HG03135 (cell line): ENCODE data around the gene HOMEZ.

Source experiments
- ATAC-seq: cut with Tn5 transposase; IDR thresholded peaks from one replicate; pipeline ENCODE4 v1.9.1; 2021; ENCODE audit warnings: mild to moderate bottlenecking, moderate library complexity; ENCODE audit not compliant: unreplicated experiment

HOMEZ gene

DNA sequence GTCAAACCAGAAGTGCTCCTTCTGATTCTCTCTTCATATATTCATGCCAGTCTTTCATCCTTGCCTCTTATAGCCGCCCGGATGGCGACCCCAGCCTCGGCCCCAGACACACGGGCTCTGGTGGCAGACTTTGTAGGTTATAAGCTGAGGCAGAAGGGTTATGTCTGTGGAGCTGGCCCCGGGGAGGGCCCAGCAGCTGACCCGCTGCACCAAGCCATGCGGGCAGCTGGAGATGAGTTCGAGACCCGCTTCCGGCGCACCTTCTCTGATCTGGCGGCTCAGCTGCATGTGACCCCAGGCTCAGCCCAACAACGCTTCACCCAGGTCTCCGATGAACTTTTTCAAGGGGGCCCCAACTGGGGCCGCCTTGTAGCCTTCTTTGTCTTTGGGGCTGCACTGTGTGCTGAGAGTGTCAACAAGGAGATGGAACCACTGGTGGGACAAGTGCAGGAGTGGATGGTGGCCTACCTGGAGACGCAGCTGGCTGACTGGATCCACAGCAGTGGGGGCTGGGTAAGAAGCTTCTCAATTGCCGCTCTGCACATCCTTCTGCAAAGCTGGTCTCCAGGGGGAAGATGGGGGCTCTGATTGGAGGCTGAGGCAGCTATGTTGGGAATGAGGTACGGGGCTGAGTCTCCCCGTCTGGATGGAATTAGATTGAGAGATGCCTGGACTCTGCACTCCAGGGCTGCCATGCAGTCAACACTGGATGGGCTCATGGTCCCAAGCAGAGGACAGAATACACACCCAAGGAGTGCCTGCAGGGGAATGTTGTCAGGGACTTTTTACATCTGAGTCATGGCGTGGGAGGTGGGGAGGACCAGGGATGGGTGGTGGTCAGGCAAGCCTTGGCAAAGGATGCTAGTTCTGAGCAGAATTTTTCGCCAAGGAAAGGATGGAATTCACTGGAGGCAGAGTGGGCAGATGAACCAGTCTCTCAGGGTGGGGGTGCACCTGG, 22.0 kb upstream of the HOMEZ start:
- ATAC-seq, result no peak

DNA sequence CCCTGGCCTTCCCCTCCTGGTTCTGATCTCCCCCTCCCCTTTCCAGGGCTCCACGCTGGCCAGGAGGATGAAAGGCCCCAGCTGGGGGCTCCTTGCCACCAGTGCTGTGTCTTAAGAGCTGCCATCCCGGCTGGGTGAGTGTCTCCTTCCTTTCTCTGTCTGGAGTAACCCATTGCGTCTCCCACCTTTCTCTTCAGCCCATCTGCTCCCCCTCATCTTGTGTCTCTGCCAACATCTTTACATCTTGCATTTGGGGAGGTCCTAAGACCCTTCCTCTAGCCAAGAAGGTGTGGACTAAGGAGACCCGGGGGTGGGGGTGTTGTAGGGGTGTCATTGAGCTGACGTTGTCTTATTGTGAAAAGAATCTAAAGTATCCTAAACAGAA, 21.2 kb upstream of the HOMEZ start:
- no peak for ATAC-seq

DNA sequence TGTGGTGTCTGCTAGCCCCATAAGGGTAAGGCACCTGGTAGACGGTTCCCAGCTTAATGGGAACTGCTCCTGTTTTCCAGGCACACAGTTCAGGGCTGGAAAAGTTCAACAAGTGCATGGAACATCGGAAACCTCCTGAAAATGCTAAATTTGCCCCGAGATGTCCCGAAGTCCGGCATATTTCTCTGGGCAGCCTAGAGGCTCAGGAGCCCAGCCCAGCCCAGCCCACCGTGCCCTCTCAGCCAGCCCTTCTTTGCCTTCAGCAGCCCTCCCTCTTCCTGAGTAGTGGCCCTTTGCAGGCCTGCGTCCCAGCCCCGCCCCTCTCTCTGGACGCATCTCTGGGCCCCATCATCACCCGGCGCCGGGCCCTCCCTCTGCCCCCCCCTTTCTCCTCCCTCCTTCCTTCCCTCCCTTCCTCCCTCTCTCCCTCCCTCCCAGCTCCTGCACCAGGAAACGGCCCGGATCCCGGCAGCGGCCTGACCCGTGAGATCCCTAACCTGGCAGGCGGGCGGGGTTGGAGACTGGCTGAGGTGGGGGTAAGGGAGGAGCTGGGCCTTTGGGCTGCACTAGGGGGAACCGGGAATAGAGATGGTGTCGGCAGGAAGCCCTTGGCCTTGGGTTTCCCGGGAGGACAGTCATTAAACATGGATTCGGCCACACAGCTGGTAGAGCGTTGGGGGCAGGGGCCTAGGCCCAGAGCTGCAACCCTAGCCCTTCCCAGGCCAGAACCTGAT, 20.6 kb upstream of the HOMEZ start, which contains the start of gene BCL2L2:
BCL2L2 (plus strand) TSS at position 422 of the 734 bp plus-strand sequence. CDS start 935 bp downstream, outside the sequence.
- ATAC-seq, result no peak

GRCh38 chr14:23302290-23303225, 16.6 kb upstream of the HOMEZ start, which contains the start of gene PPP1R3E:
TSS of gene PPP1R3E (minus strand) at chr14:23302859. CDS start at chr14:23302576, 283 bp downstream.
- peak; percentile 34 for ATAC-seq

- ATAC-seq, result peak; percentile 10
Measured at GRCh38 chr14:23301969-23302289, 16.0 kb upstream of the HOMEZ start.

- ATAC-seq, result peak; percentile 77
Measured at GRCh38 chr14:23301288-23301968, 15.5 kb upstream of the HOMEZ start.

DNA sequence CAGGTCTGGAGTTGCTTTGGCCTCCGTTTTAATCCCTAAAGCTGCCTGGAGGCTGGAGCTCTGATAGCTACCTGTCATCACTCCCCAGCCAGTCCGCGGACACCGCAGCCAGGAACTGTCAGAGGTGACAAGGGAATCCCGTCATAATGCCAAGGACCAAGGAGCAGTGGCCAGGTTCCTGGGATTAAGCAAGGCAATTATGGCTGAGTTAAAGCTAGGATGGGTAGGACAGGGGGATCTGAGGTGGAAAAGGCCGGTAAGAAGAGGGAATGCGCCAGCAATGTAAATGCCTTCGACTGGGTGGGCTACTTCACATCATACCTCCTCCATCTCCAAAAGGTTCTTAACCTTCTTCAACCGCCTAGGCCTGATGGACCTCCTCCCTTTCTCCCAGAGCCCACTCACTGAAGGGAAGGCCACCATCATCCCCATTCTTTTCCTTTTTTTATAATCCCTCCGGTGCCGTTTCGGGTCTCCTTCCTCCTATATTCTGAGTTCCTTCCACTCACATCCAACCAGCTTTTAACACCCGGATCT, 14.8 kb upstream of the HOMEZ start:
- no peak for ATAC-seq

DNA sequence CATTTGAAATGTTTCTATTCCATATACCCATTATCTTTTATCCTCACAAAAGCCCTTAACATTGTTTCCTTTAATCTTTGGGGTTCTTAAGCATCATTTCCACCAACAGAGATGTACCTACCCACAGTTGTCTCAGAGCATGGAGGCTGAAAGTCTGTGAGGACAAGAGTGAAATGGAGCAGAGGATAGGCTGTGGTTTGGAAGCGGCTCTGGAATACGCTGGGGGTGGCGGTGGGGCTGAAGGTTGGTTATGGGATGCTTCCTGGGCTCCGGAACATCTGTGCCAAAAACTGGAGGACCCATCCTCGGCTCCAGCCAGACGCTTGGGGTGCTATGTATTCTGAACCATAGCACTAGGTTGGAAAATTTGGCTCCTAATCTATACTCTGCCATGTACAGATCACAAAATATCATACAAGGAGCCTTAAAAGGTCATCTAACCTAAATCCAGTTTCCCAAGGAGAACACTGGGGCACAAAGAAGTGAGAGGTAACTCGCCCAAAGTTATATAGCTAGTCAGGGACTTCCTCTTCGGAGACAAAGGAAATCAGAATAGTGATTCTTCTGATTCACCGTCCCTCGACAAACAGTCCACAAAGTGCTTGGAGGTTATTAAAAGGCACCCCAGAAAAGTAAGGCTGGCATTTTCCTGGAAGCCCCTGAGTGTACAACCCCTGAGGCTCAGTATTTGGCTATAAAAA, 14.2 kb upstream of the HOMEZ start:
- no peak for ATAC-seq

DNA sequence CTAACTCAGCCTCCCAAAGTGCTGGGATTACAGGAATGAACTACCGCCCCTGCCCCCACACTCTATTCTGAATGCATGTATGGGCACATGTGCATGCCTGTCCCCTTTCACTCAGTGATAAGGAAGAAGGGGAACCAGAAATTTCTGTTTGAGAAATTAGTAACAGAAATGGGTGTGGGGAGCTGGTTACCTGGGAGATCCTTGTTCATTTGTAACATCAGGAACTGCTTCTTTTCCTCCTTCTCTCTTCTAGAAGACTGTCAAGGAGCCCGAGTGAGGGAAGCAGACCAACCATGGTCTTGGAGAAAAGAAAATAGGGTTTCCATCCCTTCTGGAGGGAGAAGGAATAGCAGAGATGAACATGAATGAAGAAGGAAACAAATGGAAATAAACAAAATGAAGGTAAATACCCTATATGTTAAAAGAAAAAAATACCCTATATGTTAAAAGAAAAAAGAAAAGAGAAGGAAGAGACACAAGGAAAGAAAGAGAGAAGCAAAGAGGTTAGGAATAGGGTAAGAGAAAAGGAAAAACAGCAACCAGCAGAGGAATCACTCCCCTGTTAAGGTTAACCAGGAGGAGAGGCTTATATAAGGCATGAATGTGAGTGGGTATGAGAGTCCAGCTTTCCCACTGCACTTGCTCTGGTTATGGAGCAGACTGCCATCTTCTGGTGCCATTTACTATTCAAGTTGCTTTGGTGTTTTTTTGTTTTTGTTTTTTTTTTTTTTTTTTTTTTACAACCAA, 13.5 kb upstream of the HOMEZ start:
- no peak for ATAC-seq

DNA sequence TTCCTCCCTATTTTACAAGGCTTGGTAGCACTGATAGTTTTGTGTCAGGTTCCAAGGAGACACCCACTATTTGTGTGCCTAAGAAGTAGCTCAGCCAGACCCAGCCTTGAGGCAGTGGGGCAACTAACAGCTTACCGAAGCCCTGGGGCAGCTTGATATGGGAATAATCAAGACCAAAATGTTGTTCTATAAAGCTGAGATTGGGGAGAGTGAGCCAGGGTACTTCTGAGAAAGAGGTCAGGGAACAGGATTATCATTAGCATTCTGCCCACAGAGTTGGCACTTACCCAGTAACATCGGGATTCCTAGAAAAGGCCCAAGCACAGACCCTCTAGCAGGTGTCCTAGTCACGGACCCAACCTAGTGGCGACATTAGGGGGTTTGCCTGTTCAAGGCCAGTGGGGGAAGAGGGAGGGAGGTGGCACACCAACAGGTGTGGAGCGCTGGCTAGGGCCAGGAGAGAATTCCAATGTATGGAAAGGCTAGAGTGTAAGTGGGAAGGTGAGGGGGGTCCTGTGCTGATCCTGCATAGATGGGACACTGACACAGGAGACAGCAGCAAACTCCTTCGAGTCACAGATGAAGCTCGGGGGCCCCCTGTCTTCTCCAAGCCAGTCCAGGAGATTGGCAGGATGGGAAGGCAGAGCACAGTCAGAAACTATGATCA, 11.8 kb upstream of the HOMEZ start:
- no peak for ATAC-seq

GRCh38 chr14:23297096-23297495, 11.2 kb upstream of the HOMEZ start:
- ATAC-seq, result no peak

DNA sequence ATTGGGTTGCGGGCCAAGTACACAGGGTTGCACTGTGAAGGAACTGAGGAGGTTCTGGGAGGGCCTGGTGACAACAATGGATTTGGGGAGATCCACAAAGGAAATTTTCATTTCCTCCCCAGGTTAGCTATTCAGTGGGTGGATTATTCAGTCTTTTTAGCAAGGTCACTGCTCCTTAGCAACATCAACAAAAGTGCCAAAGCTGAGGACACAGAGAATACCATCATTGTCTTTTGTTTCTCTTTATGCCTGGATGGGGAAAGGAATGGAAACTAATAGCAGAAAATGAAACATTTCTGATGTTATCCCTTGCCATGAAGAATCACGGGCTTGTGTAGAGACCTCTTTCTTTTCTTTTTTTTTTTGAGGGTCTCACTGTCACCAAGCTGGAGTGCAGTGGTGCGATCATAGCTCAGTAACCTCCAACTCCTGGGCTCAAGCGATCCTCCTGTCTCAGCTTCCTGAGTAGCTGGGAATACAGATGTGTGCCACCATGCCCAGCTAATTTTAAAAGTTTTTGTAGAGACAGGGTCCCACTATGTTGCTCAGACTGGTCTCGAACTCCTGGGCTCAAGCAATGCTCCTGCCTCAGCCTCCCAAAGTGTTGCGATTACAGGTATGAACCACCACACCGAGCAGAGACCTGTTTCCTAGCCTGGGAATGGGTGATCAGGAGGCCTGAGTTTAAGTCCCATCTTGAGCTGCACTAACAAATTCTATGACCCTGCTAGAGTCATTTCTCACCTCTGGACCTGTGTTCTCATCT, 10.3 kb upstream of the HOMEZ start:
- ATAC-seq, result no peak

DNA sequence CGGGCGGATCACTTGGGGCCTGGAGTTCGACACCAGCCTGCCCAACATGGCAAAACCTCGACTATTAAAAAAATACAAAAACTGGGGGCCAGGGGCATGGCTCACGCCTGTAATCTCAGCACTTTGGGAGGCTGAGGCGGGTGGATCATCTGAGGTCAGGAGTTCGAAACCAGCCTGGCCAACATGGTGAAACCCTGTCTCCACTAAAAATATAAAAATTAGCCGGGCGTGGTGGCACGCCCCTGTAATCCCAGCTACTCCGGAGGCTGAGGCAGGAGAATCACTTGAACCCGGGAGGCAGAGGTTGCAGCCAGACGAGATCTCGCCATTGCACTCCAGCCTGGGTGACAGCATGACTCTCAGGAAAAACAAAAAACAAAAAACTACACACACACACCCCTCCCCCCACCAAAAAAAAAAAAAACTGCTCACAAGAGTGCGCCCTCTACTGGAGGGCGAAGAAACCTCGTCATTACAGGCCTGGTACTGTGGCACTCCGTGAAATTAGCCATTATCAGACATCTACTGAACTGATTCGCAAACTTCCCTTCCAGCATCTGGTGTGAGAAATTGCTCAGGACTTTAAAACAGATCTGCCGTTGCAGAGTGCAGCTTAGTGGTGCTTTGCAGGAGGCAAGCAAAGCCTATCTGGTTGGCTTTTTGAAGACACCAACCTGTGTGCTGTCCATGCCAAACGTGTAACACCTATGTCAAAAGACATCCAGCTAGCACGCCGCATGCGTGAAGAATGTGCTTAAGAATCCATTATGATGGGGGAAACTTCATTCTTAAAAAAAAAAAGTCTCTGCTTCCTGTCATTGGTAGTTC, 9.0 kb upstream of the HOMEZ start:
- ATAC-seq, result peak; percentile 48

GRCh38 chr14:23286902-23287479, 1.1 kb upstream of the HOMEZ start:
- ATAC-seq, result no peak

GRCh38 chr14:23285530-23286019, 357 bp downstream of the HOMEZ start:
- ATAC-seq, result peak; percentile 27
